Breast epithelium (tissue), 3 donors: ENCODE results near the gene COX10.

ENCODE experiments used
- POLR2A ChIP-seq: fragments of 450-650 bp; IDR thresholded peaks from one replicate; pipeline ENCODE4 v1.6.1; 2016; ENCODE audit warnings: antibody characterized with exemption, mild to moderate bottlenecking, moderate library complexity
- TF ChIP-seq, protein P1 (sequence below), 3 donors: fragments of 450-650 bp; IDR thresholded peaks; one replicate each; pipeline ENCODE4 v1.5.1; 2016 to 2017; ENCODE audit warnings: antibody characterized with exemption in 3 of 3, mild to moderate bottlenecking in 3 of 3, moderate library complexity in 3 of 3

DNA sequence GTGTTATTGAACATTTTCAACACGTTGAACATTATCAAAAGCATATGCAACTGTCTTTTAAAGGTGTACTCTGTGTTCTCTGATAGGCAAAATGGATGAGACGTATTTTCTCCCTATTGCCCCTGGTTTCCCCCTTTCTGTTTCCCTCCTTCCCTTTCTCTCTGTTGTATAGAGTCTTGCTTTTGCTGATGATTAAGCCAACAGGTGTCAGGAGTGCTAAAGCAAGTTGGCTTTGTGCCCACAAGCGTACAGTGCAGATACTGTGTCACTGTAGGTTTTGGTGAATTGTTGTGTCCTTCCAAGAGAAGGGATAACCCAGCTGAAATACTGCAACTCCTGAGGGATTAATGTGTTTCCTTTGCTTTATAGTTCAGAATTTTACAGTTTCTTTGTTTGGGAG, 74.4 kb downstream of the COX10 start:
- TF ChIP-seq, protein P1, sequence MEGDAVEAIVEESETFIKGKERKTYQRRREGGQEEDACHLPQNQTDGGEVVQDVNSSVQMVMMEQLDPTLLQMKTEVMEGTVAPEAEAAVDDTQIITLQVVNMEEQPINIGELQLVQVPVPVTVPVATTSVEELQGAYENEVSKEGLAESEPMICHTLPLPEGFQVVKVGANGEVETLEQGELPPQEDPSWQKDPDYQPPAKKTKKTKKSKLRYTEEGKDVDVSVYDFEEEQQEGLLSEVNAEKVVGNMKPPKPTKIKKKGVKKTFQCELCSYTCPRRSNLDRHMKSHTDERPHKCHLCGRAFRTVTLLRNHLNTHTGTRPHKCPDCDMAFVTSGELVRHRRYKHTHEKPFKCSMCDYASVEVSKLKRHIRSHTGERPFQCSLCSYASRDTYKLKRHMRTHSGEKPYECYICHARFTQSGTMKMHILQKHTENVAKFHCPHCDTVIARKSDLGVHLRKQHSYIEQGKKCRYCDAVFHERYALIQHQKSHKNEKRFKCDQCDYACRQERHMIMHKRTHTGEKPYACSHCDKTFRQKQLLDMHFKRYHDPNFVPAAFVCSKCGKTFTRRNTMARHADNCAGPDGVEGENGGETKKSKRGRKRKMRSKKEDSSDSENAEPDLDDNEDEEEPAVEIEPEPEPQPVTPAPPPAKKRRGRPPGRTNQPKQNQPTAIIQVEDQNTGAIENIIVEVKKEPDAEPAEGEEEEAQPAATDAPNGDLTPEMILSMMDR (IDR thresholded peaks at IDR 0.05) = no peak
- no peak for TF ChIP-seq POLR2A
